ENCODE measurements around the gene FBXL17. TPM values are rescaled to one million over a fixed set of nuclear protein-coding genes. Genes with fewer than 3 reads are reported as not detected.

FBXL17 gene
- total RNA-seq, 1 donor from 2014 or later = 26.9 TPM

DNA sequence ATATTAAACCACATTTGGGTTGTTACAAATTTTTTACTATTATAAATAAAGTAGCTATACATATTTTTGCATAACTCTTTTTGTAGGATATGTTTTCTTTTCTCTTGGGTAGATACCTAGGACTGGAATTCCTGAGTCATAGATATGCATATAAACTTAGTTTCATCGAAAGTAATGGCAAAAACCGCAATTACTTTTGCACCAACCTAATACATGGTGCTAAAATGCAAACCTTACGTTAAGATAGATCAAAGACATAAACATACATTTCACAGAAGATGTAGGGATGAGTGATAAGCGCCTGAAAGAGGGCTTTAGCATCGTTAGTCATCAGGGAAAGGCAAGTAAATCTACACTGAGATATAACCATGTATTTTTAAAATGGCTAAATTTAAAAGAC lies 532.8 kb downstream of the FBXL17 start:
- Mint-ChIP-seq H3K4me3 (no peak overlapping the region), H3K4me1 (no peaks in the 10 kb centered on the region), H3K36me3 (ENCODE audit: low read depth) (no peaks in the 10 kb centered on the region), H3K9me3 (peaks cover 3% of the 10 kb centered on the region), H3K27me3 (no peaks in the 10 kb centered on the region), H3K27ac (no peak overlapping the region)
- ChIA-PET CTCF (no interaction called here), POLR2A (no interaction called here)
- intact Hi-C loops (cut with micrococcal nuclease) = no loop called here
- no peak for DNase-seq
- ATAC-seq (ENCODE audit: low read depth) = no peak
- TF ChIP-seq, protein P1, sequence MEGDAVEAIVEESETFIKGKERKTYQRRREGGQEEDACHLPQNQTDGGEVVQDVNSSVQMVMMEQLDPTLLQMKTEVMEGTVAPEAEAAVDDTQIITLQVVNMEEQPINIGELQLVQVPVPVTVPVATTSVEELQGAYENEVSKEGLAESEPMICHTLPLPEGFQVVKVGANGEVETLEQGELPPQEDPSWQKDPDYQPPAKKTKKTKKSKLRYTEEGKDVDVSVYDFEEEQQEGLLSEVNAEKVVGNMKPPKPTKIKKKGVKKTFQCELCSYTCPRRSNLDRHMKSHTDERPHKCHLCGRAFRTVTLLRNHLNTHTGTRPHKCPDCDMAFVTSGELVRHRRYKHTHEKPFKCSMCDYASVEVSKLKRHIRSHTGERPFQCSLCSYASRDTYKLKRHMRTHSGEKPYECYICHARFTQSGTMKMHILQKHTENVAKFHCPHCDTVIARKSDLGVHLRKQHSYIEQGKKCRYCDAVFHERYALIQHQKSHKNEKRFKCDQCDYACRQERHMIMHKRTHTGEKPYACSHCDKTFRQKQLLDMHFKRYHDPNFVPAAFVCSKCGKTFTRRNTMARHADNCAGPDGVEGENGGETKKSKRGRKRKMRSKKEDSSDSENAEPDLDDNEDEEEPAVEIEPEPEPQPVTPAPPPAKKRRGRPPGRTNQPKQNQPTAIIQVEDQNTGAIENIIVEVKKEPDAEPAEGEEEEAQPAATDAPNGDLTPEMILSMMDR (IDR thresholded peaks at IDR 0.05) = no peak

DNA sequence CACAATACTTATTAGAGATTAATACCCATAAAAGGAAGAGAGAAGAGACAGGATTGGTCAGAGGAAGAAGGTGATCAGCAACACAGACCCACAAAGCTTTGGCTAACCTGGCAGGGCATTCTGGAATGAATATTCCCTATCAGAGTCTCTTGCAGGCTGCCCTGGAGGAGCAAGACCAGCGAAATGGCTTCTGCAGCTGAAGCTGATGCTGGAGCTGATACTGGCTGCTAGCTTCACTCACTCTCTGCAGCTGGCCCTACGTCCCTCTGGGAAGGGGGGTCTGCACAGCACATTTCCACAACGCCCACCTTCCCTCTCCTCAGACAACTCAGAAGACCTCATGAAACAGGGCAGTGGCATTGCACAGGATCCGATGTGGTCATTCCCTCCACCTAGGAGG lies 541.3 kb downstream of the FBXL17 start:
- Mint-ChIP-seq H3K4me1 (no peaks in the 10 kb centered on the region), H3K36me3 (ENCODE audit: low read depth) (no peaks in the 10 kb centered on the region), H3K27ac (no peak overlapping the region), H3K27me3 (peaks cover 3% of the 10 kb centered on the region), H3K9me3 (no peaks in the 10 kb centered on the region), H3K4me3 (no peak overlapping the region)
- ChIA-PET CTCF (no interaction called here), POLR2A (no interaction called here)
- ATAC-seq (ENCODE audit: low read depth) (no peak), DNase-seq (no peak)
- TF ChIP-seq, protein P1 (IDR thresholded peaks at IDR 0.05) = no peak
- intact Hi-C loops (cut with micrococcal nuclease) = no loop called here

DNA sequence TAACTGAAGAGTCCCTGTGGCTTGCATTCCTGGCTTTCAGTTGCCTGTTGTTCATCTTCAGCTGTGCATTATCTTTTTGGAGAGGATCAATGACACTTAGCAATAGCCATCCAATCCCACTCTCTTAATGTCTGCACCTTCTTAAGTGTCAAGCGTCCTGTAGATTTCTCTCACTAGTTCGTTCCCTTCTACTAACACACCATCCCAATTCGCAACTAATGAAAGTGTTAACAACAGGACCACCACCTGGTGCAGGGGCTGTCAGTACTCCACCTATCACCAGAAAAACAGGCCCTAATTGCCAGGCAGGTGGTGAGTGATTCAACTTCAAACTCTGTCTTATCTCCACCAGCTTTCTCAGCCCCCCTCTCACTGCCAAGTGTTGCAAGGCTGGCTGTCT lies 541.7 kb downstream of the FBXL17 start:
- DNase-seq (no peak), ATAC-seq (ENCODE audit: low read depth) (no peak)
- TF ChIP-seq, protein P1 (IDR thresholded peaks at IDR 0.05) = no peak
- Mint-ChIP-seq H3K36me3 (ENCODE audit: low read depth) (no peaks in the 10 kb centered on the region), H3K9me3 (no peaks in the 10 kb centered on the region), H3K27me3 (peaks cover 3% of the 10 kb centered on the region), H3K4me3 (no peak overlapping the region), H3K27ac (no peak overlapping the region), H3K4me1 (no peaks in the 10 kb centered on the region)
- ChIA-PET CTCF (no interaction called here), POLR2A (no interaction called here)
- intact Hi-C loops (cut with micrococcal nuclease) = no loop called here

DNA sequence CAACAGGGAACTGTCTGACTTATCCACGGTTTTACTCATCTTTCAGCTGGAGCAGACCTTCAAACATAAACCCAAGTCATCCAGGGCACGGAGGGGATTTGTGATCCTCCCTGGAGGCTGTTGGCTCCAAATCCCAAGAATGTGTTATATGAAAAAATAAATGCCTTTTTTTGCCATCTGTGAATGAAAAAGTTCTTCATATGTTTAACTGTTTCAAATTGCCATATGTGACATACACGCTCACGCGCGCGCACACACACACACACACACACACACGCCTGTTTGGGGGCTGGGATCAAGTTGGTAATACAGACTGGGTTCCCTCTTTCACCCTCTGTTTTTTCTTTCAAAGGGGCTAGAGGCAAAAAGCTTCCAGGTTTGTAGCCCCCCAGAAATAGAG lies 546.8 kb downstream of the FBXL17 start:
- intact Hi-C loops (cut with micrococcal nuclease) = no loop called here
- DNase-seq (no peak), ATAC-seq (ENCODE audit: low read depth) (no peak)
- POLR2A ChIA-PET = no interaction called here
- H3K36me3 Mint-ChIP-seq (ENCODE audit: low read depth) = no peaks in the 10 kb centered on the region
- H3K27me3 Mint-ChIP-seq = no peaks in the 10 kb centered on the region
- no peak overlapping the region for H3K27ac Mint-ChIP-seq
- no peak overlapping the region for H3K4me3 Mint-ChIP-seq
- TF ChIP-seq, protein P1 (IDR thresholded peaks at IDR 0.05) = no peak
- H3K4me1 Mint-ChIP-seq = no peaks in the 10 kb centered on the region
- CTCF ChIA-PET = no interaction called here
- no peaks in the 10 kb centered on the region for H3K9me3 Mint-ChIP-seq

DNA sequence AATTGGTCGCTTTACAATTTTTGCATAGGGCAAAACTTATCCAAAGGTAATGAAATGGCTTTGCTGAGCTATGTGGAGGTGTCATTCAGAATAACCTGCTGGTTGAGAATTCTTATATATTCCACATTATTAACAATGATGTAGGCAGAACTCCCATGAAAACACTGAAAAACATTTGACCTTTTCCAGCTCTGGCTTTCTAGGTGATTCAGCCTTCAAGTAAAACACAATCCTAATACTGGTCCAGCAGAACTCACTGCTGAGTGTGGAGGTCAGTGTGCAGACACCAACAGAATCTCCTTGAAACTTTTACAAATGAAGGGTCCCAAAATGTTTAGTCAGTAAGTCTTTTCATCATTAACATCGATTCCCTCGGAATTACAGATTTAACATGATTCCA lies 549.2 kb downstream of the FBXL17 start:
- intact Hi-C loops (cut with micrococcal nuclease) = no loop called here
- POLR2A ChIA-PET = no interaction called here
- Mint-ChIP-seq H3K9me3 (no peaks in the 10 kb centered on the region), H3K36me3 (ENCODE audit: low read depth) (no peaks in the 10 kb centered on the region), H3K27me3 (no peaks in the 10 kb centered on the region), H3K27ac (no peak overlapping the region), H3K4me1 (no peaks in the 10 kb centered on the region), H3K4me3 (no peak overlapping the region)
- ATAC-seq (ENCODE audit: low read depth) = no peak
- no peak for DNase-seq
- CTCF ChIA-PET = interaction anchor here (0.7 kb wide), 1 partner anchor 118 kb away, joined by 3 read pairs; no protein-coding TSS in a partner anchor
- TF ChIP-seq, protein P1 (IDR thresholded peaks at IDR 0.05) = no peak

All from activated B cell treated with CpG ODN at 0.5 μM for 24 hours (primary cell).